Measurements from ENCODE around the gene PRKAR2B.
"Not testable (repeated sequence)": the region's sequence is repeated elsewhere in the genome, so short reads cannot be mapped to it uniquely, and the experiment has no call there.

PRKAR2B gene

GRCh38 chr7:107035446-107035845 is 9.1 kb upstream of the PRKAR2B start:
- Histone ChIP-seq H3K4me3 (ENCODE audit: low read depth, low read length) (no peak overlapping the region), H3K27me3 (replicated peaks) (no peaks in the 10 kb centered on the region), H3K36me3 (replicated peaks) (no peaks in the 10 kb centered on the region), H3K27ac (no peak overlapping the region)
- in situ Hi-C loops (cut with HindIII; ENCODE audit: low pct_ligation_motif_present, low sequenced_read_pairs), result no loop called here
- TF ChIP-seq CTCF (IDR thresholded peaks at IDR 0.05; ENCODE audit: low read depth, low read length, missing control alignments), result no peak
- DNase-seq, result peak; percentile 87

GRCh38 chr7:107036535-107036934 is 8.0 kb upstream of the PRKAR2B start:
- H3K27ac ChIP-seq, result no peak overlapping the region
- in situ Hi-C loops (cut with HindIII; ENCODE audit: low pct_ligation_motif_present, low sequenced_read_pairs), result no loop called here
- no peak overlapping the region for H3K4me3 ChIP-seq (ENCODE audit: low read depth, low read length)
- TF ChIP-seq CTCF (IDR thresholded peaks at IDR 0.05; ENCODE audit: low read depth, low read length, missing control alignments), result no peak
- H3K36me3 ChIP-seq (replicated peaks), result no peaks in the 10 kb centered on the region
- no peaks in the 10 kb centered on the region for H3K27me3 ChIP-seq (replicated peaks)
- DNase-seq, result no peak

- H3K36me3 ChIP-seq (replicated peaks), result no peaks in the 10 kb centered on the region
- no peak for DNase-seq
- no peak overlapping the region for H3K27ac ChIP-seq
- in situ Hi-C loops (cut with HindIII; ENCODE audit: low pct_ligation_motif_present, low sequenced_read_pairs), result no loop called here
- TF ChIP-seq CTCF (IDR thresholded peaks at IDR 0.05; ENCODE audit: low read depth, low read length, missing control alignments), result no peak
- no peak overlapping the region for H3K4me3 ChIP-seq (ENCODE audit: low read depth, low read length)
- H3K27me3 ChIP-seq (replicated peaks), result no peaks in the 10 kb centered on the region
Observed at GRCh38 chr7:107037717-107038603, 6.5 kb upstream of the PRKAR2B start.

- no peak for TF ChIP-seq CTCF (IDR thresholded peaks at IDR 0.05; ENCODE audit: low read depth, low read length, missing control alignments)
- no peak overlapping the region for H3K27ac ChIP-seq
- DNase-seq, result no peak
- no peak overlapping the region for H3K4me3 ChIP-seq (ENCODE audit: low read depth, low read length)
- no peaks in the 10 kb centered on the region for H3K36me3 ChIP-seq (replicated peaks)
- in situ Hi-C loops (cut with HindIII; ENCODE audit: low pct_ligation_motif_present, low sequenced_read_pairs), result no loop called here
- no peaks in the 10 kb centered on the region for H3K27me3 ChIP-seq (replicated peaks)
Observed at GRCh38 chr7:107039199-107039900, 5.2 kb upstream of the PRKAR2B start.

GRCh38 chr7:107041097-107041496 is 3.4 kb upstream of the PRKAR2B start:
- TF ChIP-seq CTCF (IDR thresholded peaks at IDR 0.05; ENCODE audit: low read depth, low read length, missing control alignments), result no peak

GRCh38 chr7:107041764-107042163 is 2.7 kb upstream of the PRKAR2B start:
- H3K27ac ChIP-seq; in situ Hi-C loops (cut with HindIII; ENCODE audit: low pct_ligation_motif_present, low sequenced_read_pairs); H3K4me3 ChIP-seq (ENCODE audit: low read depth, low read length); H3K27me3 ChIP-seq (replicated peaks); DNase-seq; H3K36me3 ChIP-seq (replicated peaks): not testable (repeated sequence)

More at GRCh38 chr7:107041097-107041496, 3.4 kb upstream of the PRKAR2B start:
- H3K27ac ChIP-seq, result no peak overlapping the region
- no peaks in the 10 kb centered on the region for H3K36me3 ChIP-seq (replicated peaks)
- no peak for DNase-seq
- in situ Hi-C loops (cut with HindIII; ENCODE audit: low pct_ligation_motif_present, low sequenced_read_pairs), result no loop called here
- H3K27me3 ChIP-seq (replicated peaks), result no peaks in the 10 kb centered on the region
- no peak overlapping the region for H3K4me3 ChIP-seq (ENCODE audit: low read depth, low read length)

GRCh38 chr7:107042326-107042910 is 2.1 kb upstream of the PRKAR2B start:
- H3K4me3 ChIP-seq (ENCODE audit: low read depth, low read length); in situ Hi-C loops (cut with HindIII; ENCODE audit: low pct_ligation_motif_present, low sequenced_read_pairs): not testable (repeated sequence)

More at GRCh38 chr7:107042326-107042910, 2.1 kb upstream of the PRKAR2B start:
- not testable (repeated sequence) for H3K27me3 ChIP-seq (replicated peaks); H3K36me3 ChIP-seq (replicated peaks); H3K27ac ChIP-seq; DNase-seq
